Fibroblast of pulmonary artery (primary cell): Measurements from ENCODE around the gene U2AF1L4.

Experiments
- DNase-seq: peaks from one replicate; pipeline ENCODE4 v3.0.0-alpha.2; 2010; ENCODE audit warnings: low read depth
- H3K4me3 ChIP-seq: replicated peaks from 2 replicates; pipeline ENCODE4 v1.5.1; 2011; ENCODE audit warnings: low read depth, mild to moderate bottlenecking, control low read depth, low read length, moderate library complexity
- CTCF ChIP-seq: IDR thresholded peaks from 2 replicates; pipeline ENCODE4 v1.5.1; 2011; ENCODE audit warnings: mild to moderate bottlenecking, control low read depth, low read length, inconsistent platforms; ENCODE audit errors: missing control alignments

Gene U2AF1L4

GRCh38 chr19:35713506-35713850, 31.7 kb downstream of the U2AF1L4 start:
- TF ChIP-seq CTCF = no peak
- H3K4me3 ChIP-seq = no peak overlapping the region
- DNase-seq = no peak

- TF ChIP-seq CTCF = no peak
- no peak for DNase-seq
- H3K4me3 ChIP-seq = no peak overlapping the region
Measured at GRCh38 chr19:35712567-35713505, 32.4 kb downstream of the U2AF1L4 start.

- no peak for DNase-seq
- no peak for TF ChIP-seq CTCF
- no peak overlapping the region for H3K4me3 ChIP-seq
Measured at GRCh38 chr19:35710784-35711723, 34.2 kb downstream of the U2AF1L4 start.

DNA sequence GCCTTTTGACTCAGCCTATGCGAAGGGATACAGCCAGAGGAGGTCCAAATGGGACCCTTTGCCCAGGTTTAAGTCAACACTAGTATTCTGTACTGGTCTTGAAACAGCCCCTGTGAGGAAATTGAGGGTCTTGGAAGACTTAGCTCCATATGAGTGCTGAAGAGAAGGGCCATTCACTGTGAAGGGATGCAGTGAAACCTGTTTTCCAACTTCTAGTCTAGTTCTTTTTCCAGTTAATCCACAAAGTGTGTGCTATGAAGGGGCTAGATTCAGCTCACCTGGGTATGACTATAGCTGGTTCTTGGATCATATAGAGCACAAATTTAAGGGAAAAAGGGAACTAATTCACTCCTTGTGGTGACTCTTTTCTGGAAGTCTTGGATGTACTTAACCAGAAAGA, 36.8 kb downstream of the U2AF1L4 start:
- no peak for TF ChIP-seq CTCF
- DNase-seq = no peak
- H3K4me3 ChIP-seq = no peak overlapping the region

DNA sequence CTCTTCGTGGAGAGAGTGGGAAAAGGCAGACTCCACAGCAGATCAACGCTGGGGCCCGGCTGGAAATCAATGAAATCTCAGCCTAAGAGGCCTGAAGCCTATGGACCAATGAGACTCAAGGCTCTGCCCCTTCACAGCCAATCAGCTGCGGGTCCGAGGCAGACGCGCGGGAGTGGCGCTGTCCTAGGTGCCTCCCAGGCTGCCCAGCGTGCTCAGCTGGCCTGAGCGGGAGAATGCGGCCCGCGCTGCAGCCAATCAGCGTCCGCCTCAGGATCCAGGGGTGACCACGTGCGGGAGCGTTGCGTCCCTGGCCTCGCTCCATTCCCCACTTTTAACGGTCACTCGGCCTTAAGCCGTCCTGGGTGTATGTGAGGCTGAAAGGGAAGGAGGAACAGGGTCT, 41.0 kb downstream of the U2AF1L4 start, which contains the start of gene ZBTB32:
TSS of gene ZBTB32 (plus strand) at position 341 of the 400 bp plus-strand sequence. CDS start 10,069 bp downstream, outside the sequence.
- H3K4me3 ChIP-seq = no peak within 1 kb of the TSS
- TF ChIP-seq CTCF = no peak
- DNase-seq = peak; percentile 71

GRCh38 chr19:35703343-35703742, 41.9 kb downstream of the U2AF1L4 start:
- DNase-seq = no peak
- TF ChIP-seq CTCF = no peak
- no peak overlapping the region for H3K4me3 ChIP-seq
